HG02981 (cell line): Measurements from ENCODE around the gene IL17B.

Source experiments
- ATAC-seq: cut with Tn5 transposase; IDR thresholded peaks from one replicate; pipeline ENCODE4 v1.9.1; 2021; ENCODE audit warnings: mild to moderate bottlenecking, moderate library complexity; ENCODE audit not compliant: unreplicated experiment

The IL17B gene

GRCh38 chr5:149379177-149379761 lies at the start of gene IL17B:
Gene IL17B (minus strand): TSS chr5:149379292. CDS start chr5:149379225, 67 bp downstream.
- no peak for ATAC-seq

GRCh38 chr5:149428032-149428431 lies 48.9 kb upstream of the IL17B start:
- no peak for ATAC-seq

- no peak for ATAC-seq
Measured at GRCh38 chr5:149427374-149427773, 48.3 kb upstream of the IL17B start.

- ATAC-seq: no peak
Measured at GRCh38 chr5:149426931-149427330, 47.8 kb upstream of the IL17B start.

- no peak for ATAC-seq
Measured at GRCh38 chr5:149425729-149426128, 46.6 kb upstream of the IL17B start.

GRCh38 chr5:149424371-149425315 lies 45.6 kb upstream of the IL17B start:
- ATAC-seq: no peak

- ATAC-seq: no peak
Measured at GRCh38 chr5:149423794-149424268, 44.7 kb upstream of the IL17B start.

GRCh38 chr5:149423049-149423793 lies 44.1 kb upstream of the IL17B start:
- ATAC-seq: no peak

- ATAC-seq: no peak
Measured at GRCh38 chr5:149422366-149423048, 43.4 kb upstream of the IL17B start.

- no peak for ATAC-seq
Measured at GRCh38 chr5:149421834-149422233, 42.7 kb upstream of the IL17B start.

GRCh38 chr5:149421372-149421685 lies 42.2 kb upstream of the IL17B start:
- no peak for ATAC-seq

- no peak for ATAC-seq
Measured at GRCh38 chr5:149420545-149421371, 41.7 kb upstream of the IL17B start.

GRCh38 chr5:149419859-149420544 lies 40.9 kb upstream of the IL17B start:
- ATAC-seq: no peak

GRCh38 chr5:149419532-149419858 lies 40.4 kb upstream of the IL17B start:
- no peak for ATAC-seq

GRCh38 chr5:149418910-149419531 lies 39.9 kb upstream of the IL17B start:
- ATAC-seq: no peak

- no peak for ATAC-seq
Measured at GRCh38 chr5:149417711-149418368, 38.7 kb upstream of the IL17B start.

GRCh38 chr5:149416987-149417710 lies 38.1 kb upstream of the IL17B start:
- no peak for ATAC-seq
